Measurements from ENCODE around the gene NMD3. TPM values are rescaled to one million over a fixed set of nuclear protein-coding genes. Genes with fewer than 3 reads are reported as not detected.

NMD3 gene
- total RNA-seq, 1 experiment from 2014 or later, result 55.6 TPM

DNA sequence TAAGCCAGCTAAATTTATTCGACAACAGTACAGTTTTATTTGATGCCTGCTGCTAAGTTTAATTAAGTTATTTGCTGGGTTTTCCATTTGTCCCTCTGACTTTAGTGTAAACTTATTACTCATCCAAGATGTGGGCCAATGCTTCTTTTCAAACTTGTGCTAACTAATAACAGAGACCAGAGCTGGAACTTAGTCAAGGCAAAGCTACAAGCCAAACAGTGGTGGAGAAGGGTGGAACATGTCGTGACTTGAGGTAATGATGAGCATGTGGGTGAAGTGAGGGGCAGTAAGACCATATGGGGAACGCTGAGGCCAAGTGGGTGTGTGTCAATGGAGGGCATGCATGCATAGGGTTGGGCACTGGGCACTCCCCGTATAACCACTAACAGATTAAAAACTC, 63.9 kb downstream of the NMD3 start:
- Histone ChIP-seq H4K91ac (ENCODE audit: insufficient read length, low read depth, low read length) (no peak overlapping the region), H2BK20ac (ENCODE audit: low read depth, low read length, poor library complexity, severe bottlenecking) (no peak overlapping the region), H2BK120ac (ENCODE audit: low read depth, low read length, poor library complexity, severe bottlenecking) (no peak overlapping the region), H4K8ac (replicated peaks; ENCODE audit: insufficient read length, low read depth, low read length) (no peak overlapping the region), H3K9me3 (ENCODE audit: control insufficient read depth, low read depth, low read length) (no peaks in the 10 kb centered on the region), H2BK5ac (ENCODE audit: insufficient read length, low read length) (no peak overlapping the region), H3K18ac (ENCODE audit: insufficient read length, low read depth, low read length) (no peak overlapping the region), H3K79me2 (ENCODE audit: insufficient read depth, low read length) (no peaks in the 10 kb centered on the region), H3T11ph (ENCODE audit: low read length) (no peak overlapping the region), H3K27ac (ENCODE audit: insufficient read length, low read depth, low read length) (no peak overlapping the region), H3K4me1 (ENCODE audit: insufficient read depth, low read length) (no peaks in the 10 kb centered on the region), H3K14ac (ENCODE audit: insufficient read depth, low read length) (no peak overlapping the region), H3K9ac (ENCODE audit: extremely low read depth, insufficient read length, low read length) (no peak overlapping the region), H3K4me2 (ENCODE audit: insufficient read depth, insufficient read length, low read length) (no peak overlapping the region), H3K27me3 (ENCODE audit: insufficient read depth, low read length) (no peaks in the 10 kb centered on the region), H3K56ac (ENCODE audit: insufficient read length, low read depth, low read length) (no peak overlapping the region), H2AFZ (ENCODE audit: low read length) (no peak overlapping the region), H2BK15ac (ENCODE audit: low read depth, low read length) (no peak overlapping the region), H4K20me1 (ENCODE audit: control insufficient read depth, insufficient read depth, insufficient read length) (no peaks in the 10 kb centered on the region), H3K23me2 (ENCODE audit: insufficient read length, low read depth, low read length, poor library complexity, severe bottlenecking) (no peaks in the 10 kb centered on the region), H2AK5ac (ENCODE audit: insufficient read length, low read length) (no peak overlapping the region), H3K4ac (ENCODE audit: low read depth, low read length) (no peak overlapping the region), H3K79me1 (ENCODE audit: insufficient read depth, low read depth, low read length, poor library complexity, severe bottlenecking) (no peaks in the 10 kb centered on the region), H2BK12ac (ENCODE audit: insufficient read length, low read depth, low read length) (no peak overlapping the region), H3K23ac (ENCODE audit: insufficient read length, low read depth, low read length) (no peak overlapping the region), H4K5ac (ENCODE audit: insufficient read length, low read depth, low read length) (no peak overlapping the region)
- H3K27ac Mint-ChIP-seq, result no peak overlapping the region; a peak in 1 of 7 replicates
- TF ChIP-seq, protein P1, sequence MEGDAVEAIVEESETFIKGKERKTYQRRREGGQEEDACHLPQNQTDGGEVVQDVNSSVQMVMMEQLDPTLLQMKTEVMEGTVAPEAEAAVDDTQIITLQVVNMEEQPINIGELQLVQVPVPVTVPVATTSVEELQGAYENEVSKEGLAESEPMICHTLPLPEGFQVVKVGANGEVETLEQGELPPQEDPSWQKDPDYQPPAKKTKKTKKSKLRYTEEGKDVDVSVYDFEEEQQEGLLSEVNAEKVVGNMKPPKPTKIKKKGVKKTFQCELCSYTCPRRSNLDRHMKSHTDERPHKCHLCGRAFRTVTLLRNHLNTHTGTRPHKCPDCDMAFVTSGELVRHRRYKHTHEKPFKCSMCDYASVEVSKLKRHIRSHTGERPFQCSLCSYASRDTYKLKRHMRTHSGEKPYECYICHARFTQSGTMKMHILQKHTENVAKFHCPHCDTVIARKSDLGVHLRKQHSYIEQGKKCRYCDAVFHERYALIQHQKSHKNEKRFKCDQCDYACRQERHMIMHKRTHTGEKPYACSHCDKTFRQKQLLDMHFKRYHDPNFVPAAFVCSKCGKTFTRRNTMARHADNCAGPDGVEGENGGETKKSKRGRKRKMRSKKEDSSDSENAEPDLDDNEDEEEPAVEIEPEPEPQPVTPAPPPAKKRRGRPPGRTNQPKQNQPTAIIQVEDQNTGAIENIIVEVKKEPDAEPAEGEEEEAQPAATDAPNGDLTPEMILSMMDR (conservative IDR thresholded peaks at IDR 0.05), result no peak
- H3K4me1 Mint-ChIP-seq, result no peaks in the 10 kb centered on the region
- peaks cover 16 to 24% of the 10 kb centered on the region in 2 experiments for H3K9me3 Mint-ChIP-seq
- H3K27me3 Mint-ChIP-seq (ENCODE audit: low read depth), result no peaks in the 10 kb centered on the region
- no CpG with 5 or more reads among the region's 4 CpGs for WGBS (ENCODE audit: extremely low coverage, insufficient read length, low lambda C conversion rate)
- peaks cover 5 to 13% (median 5%) of the 10 kb centered on the region in 3 experiments; a peak in 6 of 7 replicates for H3K36me3 Mint-ChIP-seq (ENCODE audit: insufficient read depth in 1 of 3, low read depth in 3 of 3)
- no peak overlapping the region for H3K4me3 Mint-ChIP-seq
- DNase-seq, result no peak
